ENCODE measurements around the gene LRRN3.

Gene LRRN3

GRCh38 chr7:111096997-111097396, 6.1 kb downstream of the LRRN3 start:
- POLR2A ChIA-PET: no interaction called here
- H3K36me3 ChIP-seq (ENCODE audit: control insufficient read depth in 2 of 2, insufficient read depth in 1 of 2, low read length in 2 of 2): no peaks in the 10 kb centered on the region
- H3K27ac ChIP-seq (ENCODE audit: extremely low read depth, low read depth, low read length): no peak overlapping the region
- peaks cover 8% of the 10 kb centered on the region; the same call in 1 of the 2 replicates for H3K4me1 ChIP-seq (ENCODE audit: control insufficient read depth, insufficient read depth, low read length)
- no peak for TF ChIP-seq ZNF223 (tag by site-specific recombination; IDR thresholded peaks at IDR 0.05)
- no peak for TF ChIP-seq KLF8 (tag by site-specific recombination; IDR thresholded peaks at IDR 0.05)
- no peak for TF ChIP-seq OSR2 (tag by site-specific recombination; IDR thresholded peaks at IDR 0.05)
- TF ChIP-seq ZNF133 (tag by site-specific recombination; IDR thresholded peaks at IDR 0.05): no peak
- no peak for TF ChIP-seq ZSCAN23 (tag by site-specific recombination; IDR thresholded peaks at IDR 0.05)
- no peak for TF ChIP-seq ZNF350 (tag by site-specific recombination; IDR thresholded peaks at IDR 0.05)
- TF ChIP-seq ZNF791 (tag by site-specific recombination; IDR thresholded peaks at IDR 0.05): no peak
- no peak for TF ChIP-seq ZNF664 (tag by site-specific recombination; IDR thresholded peaks at IDR 0.05)
- TF ChIP-seq ZBTB8A (tag by site-specific recombination; IDR thresholded peaks at IDR 0.05): no peak
- TF ChIP-seq ZNF629 (tag by site-specific recombination; IDR thresholded peaks at IDR 0.05): no peak
- TF ChIP-seq ZNF157 (tag by site-specific recombination; IDR thresholded peaks at IDR 0.05): no peak
- no peak for TF ChIP-seq ZNF449 (tag by site-specific recombination; IDR thresholded peaks at IDR 0.05)
- TF ChIP-seq ZNF148 (tag by site-specific recombination; IDR thresholded peaks at IDR 0.05; ENCODE audit: borderline replicate concordance): no peak
- no peak for TF ChIP-seq ZNF571 (tag by site-specific recombination; IDR thresholded peaks at IDR 0.05)
- no peak for TF ChIP-seq ZNF202 (tag by site-specific recombination; IDR thresholded peaks at IDR 0.05; ENCODE audit: borderline replicate concordance)
- TF ChIP-seq ZNF404 (tag by site-specific recombination; IDR thresholded peaks at IDR 0.05): no peak
- no peak for TF ChIP-seq ZNF677 (tag by site-specific recombination; IDR thresholded peaks at IDR 0.05)
- no peak for TF ChIP-seq ZNF658 (tag by site-specific recombination; IDR thresholded peaks at IDR 0.05)
- no peaks in the 10 kb centered on the region for H3K9me3 ChIP-seq (ENCODE audit: control insufficient read depth, insufficient read depth, low read depth, low read length)
- no peak overlapping the region for H3K4me3 ChIP-seq (ENCODE audit: low read depth, low read length)
- CTCF ChIA-PET: no interaction called here

GRCh38 chr7:111098011-111098925, 7.3 kb downstream of the LRRN3 start:
- Histone ChIP-seq H3K36me3 (ENCODE audit: control insufficient read depth in 2 of 2, insufficient read depth in 1 of 2, low read length in 2 of 2) (no peaks in the 10 kb centered on the region), H3K27ac (ENCODE audit: extremely low read depth, low read depth, low read length) (no peak overlapping the region), H3K4me1 (ENCODE audit: control insufficient read depth, insufficient read depth, low read length) (no peaks in the 10 kb centered on the region), H3K9me3 (ENCODE audit: control insufficient read depth, insufficient read depth, low read depth, low read length) (no peaks in the 10 kb centered on the region), H3K4me3 (ENCODE audit: low read depth, low read length) (no peak overlapping the region)
- TF ChIP-seq ZNF660 (tag by site-specific recombination; IDR thresholded peaks at IDR 0.05) (peak; percentile 36; the same call in 1 of the 2 replicates), ZNF654 (tag by site-specific recombination; IDR thresholded peaks at IDR 0.05; ENCODE audit: low read depth) (peak; percentile 59), ZNF132 (tag by site-specific recombination; IDR thresholded peaks at IDR 0.05; ENCODE audit: borderline replicate concordance) (no peak)
- POLR2A ChIA-PET: no interaction called here
- CTCF ChIA-PET: interaction anchor here (0.5 to 1.9 kb wide), 5 partner anchors 8 to 17 kb away, joined by 3 to 7 read pairs (median 4); partner anchors contain the start of gene LRRN3
